T1000 (cell line): Measurements from ENCODE around the gene LRRC2.
"Not testable (repeated sequence)": the region's sequence is repeated elsewhere in the genome, so short reads cannot be mapped to it uniquely, and the experiment has no call there.

Source experiments
- DNase-seq: peaks from one replicate; lab custom pipeline; 2025; ENCODE audit warnings: mixed read lengths; lab: John Stamatoyannopoulos, UW

Gene LRRC2

GRCh38 chr3:46566040-46566641, at the start of gene LRRC2:
Gene LRRC2 (minus strand): TSS chr3:46566302. CDS start chr3:46551591, 14,711 bp downstream.
- no peak for DNase-seq

- DNase-seq, result no peak
These were observed 49.1 kb upstream of the LRRC2 start for GRCh38 chr3:46615050-46615775.

- no peak for DNase-seq
These were observed 48.3 kb upstream of the LRRC2 start for GRCh38 chr3:46614431-46614830.

- no peak for DNase-seq
These were observed 47.4 kb upstream of the LRRC2 start for GRCh38 chr3:46613313-46614005.

- DNase-seq, result no peak
These were observed 46.2 kb upstream of the LRRC2 start, which contains the start of gene FAM240A for GRCh38 chr3:46612324-46612723. Gene FAM240A (plus strand): TSS chr3:46612525. CDS start chr3:46612684, 159 bp downstream.

- no peak for DNase-seq
These were observed 44.0 kb upstream of the LRRC2 start for GRCh38 chr3:46609944-46610722.

GRCh38 chr3:46609212-46609721, 43.2 kb upstream of the LRRC2 start:
- no peak for DNase-seq

- DNase-seq, result no peak
These were observed 41.5 kb upstream of the LRRC2 start for GRCh38 chr3:46607603-46608028.

GRCh38 chr3:46604127-46604526, 38.0 kb upstream of the LRRC2 start:
- DNase-seq, result no peak

GRCh38 chr3:46603446-46604046, 37.4 kb upstream of the LRRC2 start:
- no peak for DNase-seq

- DNase-seq, result no peak
These were observed 33.5 kb upstream of the LRRC2 start for GRCh38 chr3:46599590-46599989.

- no peak for DNase-seq
These were observed 29.8 kb upstream of the LRRC2 start for GRCh38 chr3:46595819-46596314.

GRCh38 chr3:46594723-46595122, 28.6 kb upstream of the LRRC2 start:
- DNase-seq, result no peak

GRCh38 chr3:46593979-46594378, 27.9 kb upstream of the LRRC2 start:
- no peak for DNase-seq

GRCh38 chr3:46593274-46593862, 27.3 kb upstream of the LRRC2 start:
- DNase-seq, result no peak

- not testable (repeated sequence) for DNase-seq
These were observed 21.2 kb upstream of the LRRC2 start for GRCh38 chr3:46587268-46587667.

GRCh38 chr3:46586738-46587246, 20.7 kb upstream of the LRRC2 start:
- DNase-seq, result no peak

GRCh38 chr3:46585799-46586693, 19.9 kb upstream of the LRRC2 start:
- DNase-seq, result no peak

- no peak for DNase-seq
These were observed 18.7 kb upstream of the LRRC2 start for GRCh38 chr3:46584598-46585467.
